OCI-LY7 (cell line): ENCODE measurements around the gene NOL4L.

Experiments
- EZH2phosphoT487 ChIP-seq: fragments of 200-600 bp; sonication (generic); IDR thresholded peaks from 2 replicates; pipeline ENCODE4 v1.6.1; 2018; ENCODE audit warnings: low read depth, borderline replicate concordance, mild to moderate bottlenecking, mixed run types, antibody characterized with exemption, low read length, moderate library complexity, mixed read lengths
- TF ChIP-seq, protein P1 (sequence below): fragments of 200-600 bp; sonication (generic); conservative IDR thresholded peaks from 2 replicates; pipeline ENCODE4 v1.5.1; 2014; ENCODE audit warnings: mild to moderate bottlenecking, antibody characterized with exemption, low read length, moderate library complexity, mixed read lengths

DNA sequence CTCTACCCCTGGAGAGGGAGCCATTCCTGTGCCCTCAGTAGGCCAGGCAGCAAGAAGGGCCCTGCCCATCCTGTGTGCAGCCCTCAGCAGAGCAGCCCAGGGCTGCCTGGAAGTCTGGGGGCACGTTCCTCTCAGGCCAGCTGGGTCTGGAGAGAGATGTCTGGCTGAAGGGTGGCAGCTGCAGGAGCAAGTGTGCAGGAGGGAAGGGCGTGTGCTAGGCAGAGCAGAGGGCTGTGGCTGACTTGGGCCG is 62.7 kb downstream of the NOL4L start:
- TF ChIP-seq, protein P1, sequence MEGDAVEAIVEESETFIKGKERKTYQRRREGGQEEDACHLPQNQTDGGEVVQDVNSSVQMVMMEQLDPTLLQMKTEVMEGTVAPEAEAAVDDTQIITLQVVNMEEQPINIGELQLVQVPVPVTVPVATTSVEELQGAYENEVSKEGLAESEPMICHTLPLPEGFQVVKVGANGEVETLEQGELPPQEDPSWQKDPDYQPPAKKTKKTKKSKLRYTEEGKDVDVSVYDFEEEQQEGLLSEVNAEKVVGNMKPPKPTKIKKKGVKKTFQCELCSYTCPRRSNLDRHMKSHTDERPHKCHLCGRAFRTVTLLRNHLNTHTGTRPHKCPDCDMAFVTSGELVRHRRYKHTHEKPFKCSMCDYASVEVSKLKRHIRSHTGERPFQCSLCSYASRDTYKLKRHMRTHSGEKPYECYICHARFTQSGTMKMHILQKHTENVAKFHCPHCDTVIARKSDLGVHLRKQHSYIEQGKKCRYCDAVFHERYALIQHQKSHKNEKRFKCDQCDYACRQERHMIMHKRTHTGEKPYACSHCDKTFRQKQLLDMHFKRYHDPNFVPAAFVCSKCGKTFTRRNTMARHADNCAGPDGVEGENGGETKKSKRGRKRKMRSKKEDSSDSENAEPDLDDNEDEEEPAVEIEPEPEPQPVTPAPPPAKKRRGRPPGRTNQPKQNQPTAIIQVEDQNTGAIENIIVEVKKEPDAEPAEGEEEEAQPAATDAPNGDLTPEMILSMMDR: no peak
- TF ChIP-seq EZH2phosphoT487: no peak
